NCI-H510A (cell line): Measurements from ENCODE around the gene C3orf20.
"Not testable (repeated sequence)": the region's sequence is repeated elsewhere in the genome, so short reads cannot be mapped to it uniquely, and the experiment has no call there.

ENCODE experiments used
- DNase-seq: peaks from one replicate; lab custom pipeline; 2025; lab: John Stamatoyannopoulos, UW

The C3orf20 gene

DNA sequence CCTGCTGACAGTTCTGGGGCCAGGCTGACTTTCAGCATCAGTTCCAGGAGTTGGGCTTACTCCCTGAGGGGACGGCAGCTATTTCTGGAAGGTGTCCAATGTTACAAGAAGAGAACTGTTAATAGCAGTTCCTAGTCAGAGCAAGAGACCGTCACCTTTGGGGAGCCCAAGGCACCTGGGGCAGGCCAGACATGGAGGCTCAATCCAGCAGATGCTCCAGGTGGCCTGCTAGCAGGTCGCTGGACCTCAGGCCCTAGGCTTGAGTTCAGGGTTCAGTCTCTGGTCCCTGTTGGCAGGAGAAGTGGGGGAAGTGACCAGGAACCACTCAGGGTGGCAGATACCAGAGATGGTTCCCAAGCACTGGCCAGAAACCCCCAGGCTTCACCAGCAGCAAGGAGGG is 25.9 kb downstream of the C3orf20 start:
- no peak for DNase-seq

DNA sequence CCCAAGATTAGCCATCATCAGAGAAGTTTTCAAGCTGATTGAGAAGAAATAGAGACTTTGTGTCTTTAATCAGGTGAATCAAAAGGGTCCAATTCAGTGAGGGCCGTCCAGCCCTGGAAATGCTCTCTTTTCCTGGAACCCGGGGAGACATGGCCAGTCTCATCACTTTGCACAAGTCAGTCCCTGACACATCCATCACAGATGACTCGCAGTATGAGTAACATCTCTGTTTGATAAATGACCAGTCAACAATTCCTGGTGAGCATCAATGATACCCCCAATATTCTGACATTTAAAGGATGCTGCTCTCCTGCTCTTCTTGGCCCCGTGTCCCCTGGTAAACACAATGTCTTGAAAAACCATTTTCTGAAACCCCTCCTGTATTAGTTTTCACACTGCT is 26.7 kb downstream of the C3orf20 start:
- no peak for DNase-seq

GRCh38 chr3:14703128-14703750 is 28.3 kb downstream of the C3orf20 start:
- DNase-seq = no peak

DNA sequence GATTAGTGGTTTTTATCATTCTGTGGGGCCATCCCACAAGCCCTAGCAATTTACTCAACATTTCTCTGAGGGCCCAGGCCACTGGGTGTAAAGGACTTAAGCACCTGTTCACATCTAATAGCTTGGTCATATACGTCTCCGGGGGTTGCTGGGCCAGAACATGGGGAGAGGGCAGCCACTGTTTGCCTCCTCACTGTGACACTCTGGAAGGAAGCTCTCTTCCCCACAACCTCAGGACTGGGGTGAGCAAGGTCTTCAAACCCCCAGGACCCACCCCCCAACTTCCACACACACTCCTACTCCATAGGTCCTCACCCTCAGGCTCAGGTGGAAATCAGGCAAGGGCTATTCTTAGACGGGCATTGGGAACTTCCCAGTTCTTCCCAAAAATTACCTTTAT is 28.9 kb downstream of the C3orf20 start:
- DNase-seq = no peak

DNA sequence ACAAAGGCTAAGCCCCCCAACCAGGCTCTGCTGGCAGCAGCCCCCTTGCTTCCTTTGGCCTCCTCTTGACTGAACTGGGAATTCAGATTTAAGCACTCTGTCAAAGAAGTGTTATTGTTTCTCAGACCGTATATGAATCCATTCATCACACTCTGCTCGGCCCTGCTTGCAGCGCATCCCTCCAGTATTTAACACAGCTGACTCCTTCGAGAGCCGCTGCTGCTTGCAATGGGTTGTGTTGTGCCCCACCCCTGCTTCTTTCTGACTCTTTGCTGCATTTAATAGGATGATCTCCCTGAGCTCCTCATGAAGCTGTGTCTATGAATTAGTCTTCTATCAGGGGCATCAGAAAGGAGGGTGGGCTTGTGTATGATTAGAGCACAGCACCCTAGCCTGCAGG is 31.2 kb downstream of the C3orf20 start:
- no peak for DNase-seq

DNA sequence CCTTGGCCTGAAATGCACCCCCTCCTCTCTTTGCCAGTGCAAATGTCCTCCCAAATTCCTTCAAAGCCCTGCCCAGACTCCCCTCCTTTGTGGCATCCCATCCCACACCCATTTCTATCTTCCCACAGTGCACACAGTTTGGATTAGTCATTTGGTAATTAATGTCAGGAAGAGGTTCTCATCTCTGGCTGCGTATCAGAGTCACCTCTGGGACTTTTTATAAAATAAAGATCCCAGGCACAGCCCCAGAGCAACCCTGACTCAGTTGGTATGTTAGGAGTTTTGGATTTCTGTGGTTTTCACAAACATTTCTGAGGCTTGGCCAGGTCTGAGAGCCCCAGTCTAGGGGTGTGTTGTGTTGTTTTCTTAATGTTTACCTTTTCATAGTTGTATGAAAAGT is 41.6 kb downstream of the C3orf20 start:
- DNase-seq = no peak

- DNase-seq = no peak
These were observed 42.4 kb downstream of the C3orf20 start for GRCh38 chr3:14717307-14717706.

DNA sequence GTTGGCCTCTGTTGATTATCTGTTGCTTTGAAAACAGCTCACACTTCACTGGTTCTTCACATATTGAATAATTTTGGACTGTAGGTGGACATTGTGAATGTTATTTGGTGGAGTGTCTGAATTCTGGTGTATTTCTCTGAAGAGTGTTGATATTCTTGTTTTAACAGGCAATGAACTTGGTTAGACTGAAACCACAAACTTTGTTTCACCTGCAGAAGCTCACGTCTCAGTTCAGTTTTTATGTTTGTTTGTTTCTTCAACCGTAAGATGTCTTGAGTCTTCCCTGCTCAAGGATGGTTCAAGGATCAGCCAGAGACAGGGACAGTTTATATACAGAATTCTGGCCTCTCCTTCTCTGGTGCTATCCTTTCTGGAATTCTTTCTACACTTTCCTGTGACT is 43.6 kb downstream of the C3orf20 start:
- DNase-seq = no peak

DNA sequence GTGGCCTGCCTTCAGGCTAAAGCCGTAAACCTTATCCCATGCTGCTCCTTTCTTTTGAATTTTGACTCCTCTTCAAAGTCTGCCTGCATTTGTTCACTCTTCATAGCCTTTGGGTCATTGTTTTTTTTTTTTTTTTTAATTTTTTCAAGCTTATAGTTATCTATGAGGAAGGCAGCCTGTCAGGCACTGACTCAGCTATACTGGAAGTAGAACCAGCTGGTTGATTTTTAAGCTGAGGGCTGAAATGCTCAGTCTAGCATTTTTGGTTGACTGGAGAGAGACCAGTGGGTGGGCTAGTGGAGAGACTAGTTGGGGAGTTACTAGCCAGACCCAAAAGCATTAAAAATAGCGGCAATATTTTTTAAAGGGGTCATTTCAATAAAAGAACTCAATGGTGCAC is 44.1 kb downstream of the C3orf20 start:
- no peak for DNase-seq

DNA sequence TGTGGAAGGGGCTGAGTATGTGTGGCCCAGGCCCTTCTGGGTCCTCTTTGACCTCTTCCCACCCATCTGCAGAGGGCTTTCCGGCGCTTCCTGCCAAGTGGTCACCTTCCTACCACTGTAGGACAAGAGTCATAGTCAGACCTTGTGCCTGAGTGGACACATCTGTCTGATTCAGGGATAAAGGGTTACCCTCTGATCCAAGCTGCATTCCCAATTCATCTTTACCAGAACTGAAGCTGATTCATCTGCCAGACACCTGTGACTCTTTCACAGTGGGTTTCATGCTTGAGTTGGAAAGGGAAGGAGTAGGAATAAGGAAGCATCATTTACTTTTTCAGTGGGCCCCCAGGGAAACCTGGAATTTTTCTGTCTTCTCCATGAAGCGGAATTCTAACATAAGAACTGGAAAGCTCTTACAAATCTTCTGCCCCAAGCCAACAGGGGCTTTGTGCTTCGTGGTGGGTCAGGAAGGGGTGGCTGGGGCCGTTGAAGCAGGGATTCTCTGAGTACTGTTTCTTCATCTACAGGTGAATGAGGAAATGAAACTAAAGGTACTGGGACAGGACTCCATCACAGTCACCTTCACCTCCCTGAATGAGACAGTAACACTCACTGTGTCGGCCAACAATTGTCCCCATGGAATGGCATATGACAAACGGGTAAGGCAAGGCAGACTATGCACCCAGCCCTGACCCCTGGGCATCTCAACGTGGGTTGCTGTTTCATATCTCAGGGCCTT is 46.4 kb downstream of the C3orf20 start:
- no peak for DNase-seq

DNA sequence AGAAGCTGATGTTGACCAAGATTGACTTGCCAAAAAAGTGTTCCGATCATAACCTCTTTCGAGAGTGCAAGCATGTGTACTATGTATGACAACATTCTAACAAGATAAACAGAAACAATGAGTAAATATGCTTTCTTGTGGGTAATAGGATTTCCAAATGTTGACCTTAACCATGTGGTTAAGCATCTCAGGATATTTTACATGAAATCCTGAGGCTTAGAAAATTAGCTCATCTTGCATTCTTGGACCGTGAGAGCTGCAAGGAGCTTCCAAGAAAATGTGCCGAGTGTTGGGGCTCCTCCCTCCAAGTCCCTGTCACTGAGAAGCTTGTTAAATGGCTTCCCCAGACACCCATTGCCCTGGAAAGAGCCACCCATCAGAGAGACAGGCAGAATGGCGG is 50.1 kb downstream of the C3orf20 start:
- no peak for DNase-seq

DNA sequence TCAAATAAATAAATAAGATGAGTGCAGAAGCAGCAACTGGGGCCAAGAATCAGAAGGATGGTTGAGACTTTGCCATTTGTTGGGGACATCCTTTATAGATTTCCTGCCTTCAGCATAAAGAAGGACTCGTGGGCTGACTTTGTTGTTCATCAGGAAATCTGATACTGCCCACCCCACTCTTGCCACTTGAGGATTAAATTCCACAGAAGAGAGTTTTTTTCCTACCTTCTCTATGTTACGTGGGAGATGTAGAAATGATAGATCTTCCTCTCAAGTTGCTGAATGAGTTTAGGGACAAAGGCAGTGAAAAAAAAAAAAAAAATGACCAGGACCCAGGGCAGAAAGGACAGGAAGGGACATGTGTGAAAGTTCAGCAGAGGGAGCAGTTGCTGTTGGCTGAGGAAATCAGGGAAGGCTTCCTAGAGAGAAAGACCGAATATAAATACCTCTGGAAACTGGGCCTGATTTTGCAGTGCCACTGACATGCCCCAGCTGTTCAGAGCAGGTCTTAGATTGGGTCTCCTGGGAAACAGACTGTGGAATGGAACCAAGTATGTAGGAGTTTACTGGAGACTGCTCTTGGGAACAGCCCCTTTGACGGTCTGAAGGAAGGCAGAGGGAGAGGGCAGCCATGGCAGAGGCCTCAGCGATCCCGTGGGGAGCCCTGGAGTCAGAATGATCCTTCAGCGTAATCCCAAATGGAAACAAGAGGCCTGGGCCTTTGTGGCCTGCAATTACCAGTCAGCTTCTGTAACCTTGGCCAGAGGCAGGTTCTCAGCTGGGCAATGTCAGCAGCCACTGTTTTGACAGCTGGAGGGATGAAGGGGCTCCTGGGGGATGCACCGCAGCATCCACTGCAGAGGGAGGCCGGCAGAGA is 50.9 kb downstream of the C3orf20 start:
- no peak for DNase-seq

DNA sequence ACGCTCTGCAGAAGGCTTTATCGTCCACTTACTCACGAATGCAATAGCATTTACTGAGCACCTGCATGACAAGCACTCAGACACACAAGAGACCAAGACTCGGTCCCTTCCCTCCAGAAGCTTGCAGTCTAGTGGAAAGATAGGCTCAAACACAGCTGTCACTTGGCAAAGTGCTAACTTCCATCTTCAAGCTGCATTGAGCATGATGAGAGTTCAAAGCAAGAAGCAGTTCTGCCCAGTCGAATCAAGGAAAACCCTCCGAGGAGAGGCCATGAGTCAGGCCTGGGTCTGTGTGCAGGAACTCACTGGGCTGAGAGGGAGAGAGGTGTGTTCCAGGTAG is 51.5 kb downstream of the C3orf20 start:
- DNase-seq = no peak

- no peak for DNase-seq
These were observed 53.2 kb downstream of the C3orf20 start for GRCh38 chr3:14728113-14728512.

- no peak for DNase-seq
These were observed 55.9 kb downstream of the C3orf20 start for GRCh38 chr3:14730703-14731382.

DNA sequence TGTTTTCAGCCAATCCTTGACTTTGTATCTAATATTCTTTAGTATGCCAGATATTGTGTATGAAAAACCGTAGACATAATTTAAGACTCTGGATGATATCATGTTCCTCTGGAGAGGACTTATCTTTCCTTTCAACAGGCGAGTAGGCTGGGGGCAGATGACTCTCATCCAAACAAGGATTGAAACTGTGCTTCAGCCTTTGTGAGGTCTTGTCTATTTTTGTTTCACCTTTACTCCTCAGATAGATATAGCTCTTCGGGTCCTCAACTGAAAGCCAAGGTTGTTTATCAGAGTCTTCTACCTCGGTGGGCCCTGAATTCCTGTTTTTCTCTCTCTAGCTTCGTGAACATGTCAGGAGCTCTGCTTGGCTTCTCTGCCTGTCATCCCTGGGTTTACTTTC is 66.0 kb downstream of the C3orf20 start:
- no peak for DNase-seq

DNA sequence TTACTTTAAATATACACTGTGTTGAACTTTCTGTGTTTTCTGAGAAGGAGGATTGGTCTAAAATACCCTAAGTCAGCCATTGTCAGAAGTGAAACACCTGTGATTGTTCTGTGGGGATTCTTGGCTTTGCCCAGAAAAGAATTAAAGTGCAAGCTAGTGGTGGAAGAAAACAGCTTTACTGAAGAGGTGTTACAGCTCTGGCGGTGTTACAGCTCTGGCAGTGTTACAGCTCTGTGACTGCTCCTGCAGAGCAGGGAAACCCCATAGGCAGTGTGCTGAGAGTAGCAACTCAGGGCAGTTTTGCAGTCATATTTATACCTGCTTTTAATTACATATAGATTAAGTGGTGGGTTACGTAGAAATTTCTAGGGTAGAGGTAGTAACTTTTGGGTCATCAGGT is 66.6 kb downstream of the C3orf20 start:
- no peak for DNase-seq

DNA sequence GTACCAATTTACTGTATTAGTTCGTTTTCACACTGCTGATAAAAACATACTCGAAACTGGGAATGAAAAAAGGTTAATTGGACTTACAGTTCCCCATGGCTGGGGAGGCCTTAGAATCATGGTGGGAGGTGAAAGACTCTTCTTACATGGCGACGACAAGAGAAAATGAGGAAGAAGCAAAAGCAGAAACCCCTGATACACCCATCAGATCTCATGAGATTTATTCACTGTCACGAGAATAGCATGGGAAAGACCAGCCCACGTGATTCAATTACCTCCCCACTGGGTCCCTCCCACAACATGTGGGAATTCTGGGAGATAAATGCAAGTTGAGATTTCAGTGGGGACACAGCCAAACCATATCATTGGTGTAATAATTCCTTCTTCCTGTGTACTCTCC is 69.6 kb downstream of the C3orf20 start:
- no peak for DNase-seq

GRCh38 chr3:14750650-14751049 is 75.7 kb downstream of the C3orf20 start:
- no peak for DNase-seq

DNA sequence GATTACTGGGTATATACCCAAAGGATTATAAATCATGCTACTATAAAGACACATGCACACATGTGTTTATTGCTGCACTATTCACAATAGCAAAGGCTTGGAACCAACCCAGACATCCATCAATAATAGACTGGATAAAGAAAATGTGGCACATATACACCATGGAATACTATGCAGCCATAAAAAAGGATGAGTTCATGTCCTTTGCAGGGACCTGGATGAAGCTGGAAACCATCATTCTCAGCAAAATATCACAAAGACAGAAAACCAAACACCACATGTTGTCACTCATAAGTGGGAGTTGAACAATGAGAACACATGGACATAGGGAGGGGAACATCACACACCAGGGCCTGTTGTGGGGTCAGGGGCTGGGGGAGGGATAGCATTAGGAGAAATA is 78.0 kb downstream of the C3orf20 start:
- not testable (repeated sequence) for DNase-seq

GRCh38 chr3:14757153-14757700 is 82.3 kb downstream of the C3orf20 start:
- no peak for DNase-seq

DNA sequence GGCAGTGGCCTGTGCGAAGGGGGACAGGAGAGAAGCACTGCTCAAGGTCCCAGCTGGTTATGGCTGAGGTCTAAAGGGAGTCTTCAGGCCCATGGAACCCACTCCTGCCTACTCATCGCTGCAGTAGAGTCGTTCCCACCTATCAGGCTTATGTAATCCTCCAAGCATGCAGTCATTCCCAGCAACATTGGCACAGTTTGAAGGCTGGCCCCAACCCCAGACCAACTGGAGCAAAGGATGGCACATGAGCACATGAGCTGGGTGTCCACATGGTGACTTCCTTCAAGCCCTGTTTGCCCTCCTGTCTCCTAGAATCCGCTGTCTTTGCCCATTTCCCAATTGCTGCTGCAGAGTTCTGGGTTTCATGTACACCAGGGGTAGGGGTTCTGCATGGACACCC is 83.4 kb downstream of the C3orf20 start:
- DNase-seq = no peak
